HepG2 (cell line): ENCODE results near the gene TFEB. TPM values are rescaled to one million over a fixed set of nuclear protein-coding genes. Genes with fewer than 3 reads are reported as not detected.
A peak's percentile ranks its signal among the peaks of the same experiment; 100 is the strongest.

Experiments
- ARNT ChIP-seq: fragments of 450-650 bp; IDR thresholded peaks from 2 replicates; pipeline ENCODE4 v1.6.1; 2017
- CREM ChIP-seq, 2 experiments: sonication (generic) in 1 of 2; formaldehyde crosslinking in 1 of 2; IDR thresholded peaks; 2 replicates each; pipeline versions ENCODE4 v1.4.0 to v1.6.1; 2016 to 2020; ENCODE audit warnings: antibody characterized with exemption in 1 of 2, mild to moderate bottlenecking in 1 of 2, missing genetic modification reagents in 1 of 2
- GATAD1 ChIP-seq: IDR thresholded peaks from 2 replicates; pipeline ENCODE4 v1.6.1; 2016; ENCODE audit warnings: missing genetic modification reagents, missing compliant biosample characterization
- NPAS2 ChIP-seq: sonication (generic); formaldehyde crosslinking; IDR thresholded peaks from 2 replicates; pipeline ENCODE4 v1.8.0; 2022; ENCODE audit warnings: mild to moderate bottlenecking, missing genetic modification reagents, borderline replicate concordance
- SAP130 ChIP-seq: IDR thresholded peaks from 2 replicates; pipeline ENCODE4 v1.6.1; 2016; ENCODE audit warnings: low read depth
- ZNF44 ChIP-seq: sonication (generic); formaldehyde crosslinking; IDR thresholded peaks from 2 replicates; pipeline ENCODE4 v1.5.1; 2020; ENCODE audit warnings: mild to moderate bottlenecking, missing genetic modification reagents
- ZNF496 ChIP-seq: sonication (generic); formaldehyde crosslinking; IDR thresholded peaks from 2 replicates; pipeline ENCODE4 v1.8.1; 2023; ENCODE audit warnings: mild to moderate bottlenecking, moderate library complexity, missing genetic modification reagents; ENCODE audit not compliant: insufficient replicate concordance
- ZNF510 ChIP-seq: sonication (generic); formaldehyde crosslinking; IDR thresholded peaks from 2 replicates; pipeline ENCODE4 v1.4.0; 2020; ENCODE audit warnings: low read depth, mild to moderate bottlenecking, missing genetic modification reagents
- ZNF564 ChIP-seq: sonication (generic); formaldehyde crosslinking; IDR thresholded peaks from 2 replicates; pipeline ENCODE4 v1.8.1; 2023; ENCODE audit warnings: mild to moderate bottlenecking, missing genetic modification reagents
- ZNF577 ChIP-seq: sonication (generic); formaldehyde crosslinking; IDR thresholded peaks from 2 replicates; pipeline ENCODE4 v1.4.0; 2020; ENCODE audit warnings: mild to moderate bottlenecking, low read depth, missing genetic modification reagents, borderline replicate concordance
- ZNF737 ChIP-seq: sonication (generic); formaldehyde crosslinking; IDR thresholded peaks from 2 replicates; pipeline ENCODE4 v1.5.0; 2020; ENCODE audit warnings: missing genetic modification reagents, mild to moderate bottlenecking, borderline replicate concordance
- ZSCAN9 ChIP-seq: IDR thresholded peaks from 2 replicates; pipeline ENCODE4 v1.6.1; 2016; ENCODE audit warnings: borderline replicate concordance
- polyA plus RNA-seq, 8 experiments: library from polyadenylated mRNA; depleted of rRNA in 3 of 8; stranded (reverse) in 7 of 8; unstranded in 1 of 8; fragments of >200 nt; fragmentation: Illumina TruSeq in 4 of 8; extraction: Trizol in 4 of 8; gene quantifications; 2 replicates each; pipeline versions ENCODE4 v1.2.1 to v1.2.3, GENCODE V29; 2011 to 2016; ENCODE audit warnings: low read depth in 4 of 8, missing spikeins in 1 of 8, mixed read lengths in 1 of 8; ENCODE audit not compliant: insufficient read depth in 1 of 8
- total RNA-seq, 5 experiments: library from RNA; depleted of rRNA; stranded (reverse); fragments of >200 nt; fragmentation: Illumina TruSeq; extraction: Trizol; gene quantifications; 2 replicates each; pipeline ENCODE4 v1.2.3, GENCODE V29; 2016; ENCODE audit warnings: low read depth in 1 of 5
- TF ChIP-seq, protein P1 (sequence below): sonication (generic); formaldehyde crosslinking; IDR thresholded peaks from 2 replicates; pipeline ENCODE4 v1.5.0; 2020; ENCODE audit warnings: mild to moderate bottlenecking, missing genetic modification reagents, borderline replicate concordance
- TF ChIP-seq, protein P2 (sequence below): sonication (generic); formaldehyde crosslinking; IDR thresholded peaks from 2 replicates; pipeline ENCODE4 v1.4.0; 2020; ENCODE audit warnings: mild to moderate bottlenecking, missing genetic modification reagents
- TF ChIP-seq, protein P3 (sequence below): sonication (generic); formaldehyde crosslinking; IDR thresholded peaks from 2 replicates; pipeline ENCODE4 v1.4.0; 2020; ENCODE audit warnings: missing genetic modification reagents

The TFEB gene
- total and polyA plus RNA-seq, 2 of the 13 experiments (the other 11 are each of a cell fraction or from before 2014, with no cell fraction given): 13.3 to 18.7 TPM

DNA sequence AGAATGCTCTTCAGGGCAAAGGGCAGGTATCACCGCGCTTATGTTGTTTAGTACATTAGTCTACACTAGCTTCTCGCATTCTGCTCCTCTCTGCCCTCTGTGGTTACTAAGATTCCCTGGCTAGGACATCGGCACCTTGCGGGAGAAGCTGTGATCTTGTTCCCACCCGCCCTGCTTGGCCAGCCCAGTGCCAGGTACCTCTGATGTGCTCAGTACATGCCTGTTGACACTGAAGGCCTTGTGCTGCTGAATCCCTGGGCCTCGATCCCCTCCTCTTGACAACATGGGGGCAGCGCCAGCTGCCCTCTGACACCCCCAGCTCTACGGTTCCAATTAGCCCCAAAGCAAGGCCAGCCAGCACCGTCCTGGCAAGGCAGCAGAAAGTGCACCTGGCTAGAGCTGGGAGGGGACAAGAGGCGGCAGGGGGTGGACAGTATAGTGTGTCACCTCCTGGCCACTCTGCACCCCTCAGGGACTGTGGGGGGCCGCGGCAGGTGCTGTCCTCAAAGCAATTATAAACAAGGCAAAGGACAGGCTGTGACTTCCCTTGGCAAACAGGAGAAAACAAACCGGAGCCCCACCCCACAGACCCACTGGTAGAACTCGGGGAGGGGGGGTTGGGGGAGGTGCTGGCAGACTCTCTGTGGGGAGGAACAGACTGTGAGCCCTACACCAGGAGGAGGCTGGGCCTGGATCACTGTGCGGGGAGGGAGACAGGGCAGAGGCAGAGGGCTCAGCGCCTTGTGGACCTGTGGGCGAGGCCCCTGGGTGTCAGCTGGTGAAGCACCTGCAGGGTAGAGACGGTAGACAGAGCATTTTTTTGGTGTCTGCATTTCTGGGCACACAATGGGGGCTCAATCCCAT lies 7.1 kb downstream of the TFEB start (continued):
- TF ChIP-seq, protein P1, sequence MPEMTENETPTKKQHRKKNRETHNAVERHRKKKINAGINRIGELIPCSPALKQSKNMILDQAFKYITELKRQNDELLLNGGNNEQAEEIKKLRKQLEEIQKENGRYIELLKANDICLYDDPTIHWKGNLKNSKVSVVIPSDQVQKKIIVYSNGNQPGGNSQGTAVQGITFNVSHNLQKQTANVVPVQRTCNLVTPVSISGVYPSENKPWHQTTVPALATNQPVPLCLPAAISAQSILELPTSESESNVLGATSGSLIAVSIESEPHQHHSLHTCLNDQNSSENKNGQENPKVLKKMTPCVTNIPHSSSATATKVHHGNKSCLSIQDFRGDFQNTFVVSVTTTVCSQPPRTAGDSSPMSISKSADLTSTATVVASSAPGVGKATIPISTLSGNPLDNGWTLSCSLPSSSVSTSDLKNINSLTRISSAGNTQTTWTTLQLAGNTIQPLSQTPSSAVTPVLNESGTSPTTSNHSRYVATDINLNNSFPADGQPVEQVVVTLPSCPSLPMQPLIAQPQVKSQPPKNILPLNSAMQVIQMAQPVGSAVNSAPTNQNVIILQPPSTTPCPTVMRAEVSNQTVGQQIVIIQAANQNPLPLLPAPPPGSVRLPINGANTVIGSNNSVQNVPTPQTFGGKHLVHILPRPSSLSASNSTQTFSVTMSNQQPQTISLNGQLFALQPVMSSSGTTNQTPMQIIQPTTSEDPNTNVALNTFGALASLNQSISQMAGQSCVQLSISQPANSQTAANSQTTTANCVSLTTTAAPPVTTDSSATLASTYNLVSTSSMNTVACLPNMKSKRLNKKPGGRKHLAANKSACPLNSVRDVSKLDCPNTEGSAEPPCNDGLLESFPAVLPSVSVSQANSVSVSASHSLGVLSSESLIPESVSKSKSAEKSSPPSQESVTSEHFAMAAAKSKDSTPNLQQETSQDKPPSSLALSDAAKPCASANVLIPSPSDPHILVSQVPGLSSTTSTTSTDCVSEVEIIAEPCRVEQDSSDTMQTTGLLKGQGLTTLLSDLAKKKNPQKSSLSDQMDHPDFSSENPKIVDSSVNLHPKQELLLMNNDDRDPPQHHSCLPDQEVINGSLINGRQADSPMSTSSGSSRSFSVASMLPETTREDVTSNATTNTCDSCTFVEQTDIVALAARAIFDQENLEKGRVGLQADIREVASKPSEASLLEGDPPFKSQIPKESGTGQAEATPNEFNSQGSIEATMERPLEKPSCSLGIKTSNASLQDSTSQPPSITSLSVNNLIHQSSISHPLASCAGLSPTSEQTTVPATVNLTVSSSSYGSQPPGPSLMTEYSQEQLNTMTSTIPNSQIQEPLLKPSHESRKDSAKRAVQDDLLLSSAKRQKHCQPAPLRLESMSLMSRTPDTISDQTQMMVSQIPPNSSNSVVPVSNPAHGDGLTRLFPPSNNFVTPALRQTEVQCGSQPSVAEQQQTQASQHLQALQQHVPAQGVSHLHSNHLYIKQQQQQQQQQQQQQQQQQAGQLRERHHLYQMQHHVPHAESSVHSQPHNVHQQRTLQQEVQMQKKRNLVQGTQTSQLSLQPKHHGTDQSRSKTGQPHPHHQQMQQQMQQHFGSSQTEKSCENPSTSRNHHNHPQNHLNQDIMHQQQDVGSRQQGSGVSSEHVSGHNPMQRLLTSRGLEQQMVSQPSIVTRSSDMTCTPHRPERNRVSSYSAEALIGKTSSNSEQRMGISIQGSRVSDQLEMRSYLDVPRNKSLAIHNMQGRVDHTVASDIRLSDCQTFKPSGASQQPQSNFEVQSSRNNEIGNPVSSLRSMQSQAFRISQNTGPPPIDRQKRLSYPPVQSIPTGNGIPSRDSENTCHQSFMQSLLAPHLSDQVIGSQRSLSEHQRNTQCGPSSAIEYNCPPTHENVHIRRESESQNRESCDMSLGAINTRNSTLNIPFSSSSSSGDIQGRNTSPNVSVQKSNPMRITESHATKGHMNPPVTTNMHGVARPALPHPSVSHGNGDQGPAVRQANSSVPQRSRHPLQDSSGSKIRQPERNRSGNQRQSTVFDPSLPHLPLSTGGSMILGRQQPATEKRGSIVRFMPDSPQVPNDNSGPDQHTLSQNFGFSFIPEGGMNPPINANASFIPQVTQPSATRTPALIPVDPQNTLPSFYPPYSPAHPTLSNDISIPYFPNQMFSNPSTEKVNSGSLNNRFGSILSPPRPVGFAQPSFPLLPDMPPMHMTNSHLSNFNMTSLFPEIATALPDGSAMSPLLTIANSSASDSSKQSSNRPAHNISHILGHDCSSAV: no peak
- TF ChIP-seq, protein P2, sequence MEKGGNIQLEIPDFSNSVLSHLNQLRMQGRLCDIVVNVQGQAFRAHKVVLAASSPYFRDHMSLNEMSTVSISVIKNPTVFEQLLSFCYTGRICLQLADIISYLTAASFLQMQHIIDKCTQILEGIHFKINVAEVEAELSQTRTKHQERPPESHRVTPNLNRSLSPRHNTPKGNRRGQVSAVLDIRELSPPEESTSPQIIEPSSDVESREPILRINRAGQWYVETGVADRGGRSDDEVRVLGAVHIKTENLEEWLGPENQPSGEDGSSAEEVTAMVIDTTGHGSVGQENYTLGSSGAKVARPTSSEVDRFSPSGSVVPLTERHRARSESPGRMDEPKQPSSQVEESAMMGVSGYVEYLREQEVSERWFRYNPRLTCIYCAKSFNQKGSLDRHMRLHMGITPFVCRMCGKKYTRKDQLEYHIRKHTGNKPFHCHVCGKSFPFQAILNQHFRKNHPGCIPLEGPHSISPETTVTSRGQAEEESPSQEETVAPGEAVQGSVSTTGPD (CRISPR knock-in tag): no peak
- TF ChIP-seq NPAS2 (no peak), SAP130 (CRISPR knock-in tag) (0 out of 2 replicates have a peak, but pooled peaks have one; percentile 23), ZSCAN9 (CRISPR knock-in tag) (0 out of 2 replicates have a peak, but pooled peaks have one; percentile 16), ZNF737 (no peak), CREM (IDR thresholded peaks at IDR 0.05) (no peak), CREM (CRISPR knock-in tag; IDR thresholded peaks at IDR 0.05) (no peak), GATAD1 (CRISPR knock-in tag) (0 out of 2 replicates have a peak, but pooled peaks have one; percentile 31), ZNF496 (CRISPR knock-in tag) (no peak), ZNF44 (CRISPR knock-in tag) (no peak), ZNF577 (CRISPR knock-in tag) (no peak), ZNF564 (CRISPR knock-in tag) (no peak; the same call in 1 of the 2 replicates), ZNF510 (CRISPR knock-in tag) (no peak), ARNT (no peak)
- TF ChIP-seq, protein P3, sequence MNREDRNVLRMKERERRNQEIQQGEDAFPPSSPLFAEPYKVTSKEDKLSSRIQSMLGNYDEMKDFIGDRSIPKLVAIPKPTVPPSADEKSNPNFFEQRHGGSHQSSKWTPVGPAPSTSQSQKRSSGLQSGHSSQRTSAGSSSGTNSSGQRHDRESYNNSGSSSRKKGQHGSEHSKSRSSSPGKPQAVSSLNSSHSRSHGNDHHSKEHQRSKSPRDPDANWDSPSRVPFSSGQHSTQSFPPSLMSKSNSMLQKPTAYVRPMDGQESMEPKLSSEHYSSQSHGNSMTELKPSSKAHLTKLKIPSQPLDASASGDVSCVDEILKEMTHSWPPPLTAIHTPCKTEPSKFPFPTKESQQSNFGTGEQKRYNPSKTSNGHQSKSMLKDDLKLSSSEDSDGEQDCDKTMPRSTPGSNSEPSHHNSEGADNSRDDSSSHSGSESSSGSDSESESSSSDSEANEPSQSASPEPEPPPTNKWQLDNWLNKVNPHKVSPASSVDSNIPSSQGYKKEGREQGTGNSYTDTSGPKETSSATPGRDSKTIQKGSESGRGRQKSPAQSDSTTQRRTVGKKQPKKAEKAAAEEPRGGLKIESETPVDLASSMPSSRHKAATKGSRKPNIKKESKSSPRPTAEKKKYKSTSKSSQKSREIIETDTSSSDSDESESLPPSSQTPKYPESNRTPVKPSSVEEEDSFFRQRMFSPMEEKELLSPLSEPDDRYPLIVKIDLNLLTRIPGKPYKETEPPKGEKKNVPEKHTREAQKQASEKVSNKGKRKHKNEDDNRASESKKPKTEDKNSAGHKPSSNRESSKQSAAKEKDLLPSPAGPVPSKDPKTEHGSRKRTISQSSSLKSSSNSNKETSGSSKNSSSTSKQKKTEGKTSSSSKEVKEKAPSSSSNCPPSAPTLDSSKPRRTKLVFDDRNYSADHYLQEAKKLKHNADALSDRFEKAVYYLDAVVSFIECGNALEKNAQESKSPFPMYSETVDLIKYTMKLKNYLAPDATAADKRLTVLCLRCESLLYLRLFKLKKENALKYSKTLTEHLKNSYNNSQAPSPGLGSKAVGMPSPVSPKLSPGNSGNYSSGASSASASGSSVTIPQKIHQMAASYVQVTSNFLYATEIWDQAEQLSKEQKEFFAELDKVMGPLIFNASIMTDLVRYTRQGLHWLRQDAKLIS (CRISPR knock-in tag): no peak
